GM23338 (cell line): ENCODE data around the gene SMIM7. TPM values are rescaled to one million over a fixed set of nuclear protein-coding genes. Genes with fewer than 3 reads are reported as not detected.

Source experiments
- ATAC-seq: fragments of 200-7000 bp; cut with Tn5 transposase; 3 replicates; pipeline ENCODE4 v1.9.1; 2020
- DNase-seq: peaks from one replicate; pipeline ENCODE4 v3.0.0-alpha.2; 2015; ENCODE audit warnings: low spot score
- H2AFZ ChIP-seq: fragments of 200-600 bp; sonication (generic); 2 replicates; pipeline ENCODE4 v1.8.0; 2016; ENCODE audit warnings: antibody characterized with exemption, mild to moderate bottlenecking, moderate library complexity
- H3F3A ChIP-seq: fragments of 200-600 bp; sonication (generic); replicated peaks from 2 replicates; pipeline ENCODE4 v1.8.0; 2017; ENCODE audit warnings: antibody characterized with exemption, mixed run types, low read depth
- H3K27ac ChIP-seq: fragments of 200-600 bp; sonication (generic); 2 replicates; pipeline ENCODE4 v1.6.1; 2016; ENCODE audit warnings: low read depth
- H3K27me3 ChIP-seq: fragments of 200-600 bp; sonication (generic); 2 replicates; pipeline ENCODE4 v1.8.0; 2016; ENCODE audit warnings: mild to moderate bottlenecking, mixed run types, moderate library complexity; ENCODE audit not compliant: insufficient read depth
- H3K36me3 ChIP-seq: fragments of 200-600 bp; sonication (generic); 2 replicates; pipeline ENCODE4 v1.8.0; 2016; ENCODE audit warnings: mild to moderate bottlenecking; ENCODE audit not compliant: insufficient read depth
- H3K4me1 ChIP-seq: fragments of 200-600 bp; sonication (generic); 2 replicates; pipeline ENCODE4 v1.8.0; 2016; ENCODE audit warnings: mild to moderate bottlenecking, moderate library complexity; ENCODE audit not compliant: insufficient read depth
- H3K4me2 ChIP-seq: fragments of 200-600 bp; sonication (generic); 2 replicates; pipeline ENCODE4 v1.7.1; 2017; ENCODE audit warnings: mixed run types
- H3K4me3 ChIP-seq: fragments of 200-600 bp; sonication (generic); 2 replicates; pipeline ENCODE4 v1.6.1; 2016; ENCODE audit warnings: mixed run types
- H3K79me2 ChIP-seq: fragments of 200-600 bp; sonication (generic); replicated peaks from 2 replicates; pipeline ENCODE4 v1.8.0; 2017; ENCODE audit warnings: mild to moderate bottlenecking; ENCODE audit not compliant: insufficient read depth
- H3K9me2 ChIP-seq: fragments of 200-600 bp; sonication (generic); 2 replicates; pipeline ENCODE4 v1.8.0; 2017; ENCODE audit not compliant: insufficient read depth
- H4K20me1 ChIP-seq: fragments of 200-600 bp; sonication (generic); replicated peaks from 2 replicates; pipeline ENCODE4 v1.8.0; 2017; ENCODE audit warnings: mild to moderate bottlenecking; ENCODE audit not compliant: insufficient read depth
- H3K27ac Mint-ChIP-seq: 2 replicates; pipeline ENCODE4 v1.8.0; 2020; ENCODE audit warnings: inconsistent platforms, mild to moderate bottlenecking, moderate library complexity, mixed read lengths
- H3K27me3 Mint-ChIP-seq: 3 replicates; pipeline ENCODE4 v1.8.0; 2022; ENCODE audit warnings: low read depth, mild to moderate bottlenecking, moderate library complexity, mixed read lengths, inconsistent platforms; ENCODE audit not compliant: insufficient read depth, poor library complexity
- H3K36me3 Mint-ChIP-seq: 3 replicates; pipeline ENCODE4 v1.8.0; 2021; ENCODE audit warnings: low read depth, mild to moderate bottlenecking, inconsistent platforms, moderate library complexity, mixed read lengths
- H3K4me1 Mint-ChIP-seq: 3 replicates; pipeline ENCODE4 v1.8.0; 2020; ENCODE audit warnings: mild to moderate bottlenecking, inconsistent platforms, mixed read lengths
- H3K4me3 Mint-ChIP-seq: 3 replicates; pipeline ENCODE4 v1.8.0; 2021; ENCODE audit warnings: moderate library complexity, mild to moderate bottlenecking, inconsistent platforms, mixed read lengths
- H3K9me3 Mint-ChIP-seq: 3 replicates; pipeline ENCODE4 v1.8.0; 2020; ENCODE audit warnings: moderate library complexity, mild to moderate bottlenecking, inconsistent platforms, mixed read lengths
- CREB1 ChIP-seq: fragments of 250-450 bp; sonication (Bioruptor Pico); IDR thresholded peaks from 2 replicates; pipeline ENCODE4 v1.5.0; 2020; ENCODE audit warnings: low read depth, mild to moderate bottlenecking, moderate library complexity
- ETS1 ChIP-seq: IDR thresholded peaks from 2 replicates; pipeline ENCODE4 v1.6.1; 2016; ENCODE audit warnings: antibody characterized with exemption
- EZH2 ChIP-seq: fragments of 200-600 bp; sonication (generic); IDR thresholded peaks from one replicate; pipeline ENCODE4 v1.8.0; 2017; ENCODE audit warnings: antibody characterized with exemption, mild to moderate bottlenecking, low read depth; ENCODE audit not compliant: unreplicated experiment
- NANOG ChIP-seq: IDR thresholded peaks from 2 replicates; pipeline ENCODE4 v1.6.1; 2016; ENCODE audit warnings: antibody characterized with exemption, borderline replicate concordance
- POLR2AphosphoS5 ChIP-seq: IDR thresholded peaks from 2 replicates; pipeline ENCODE4 v1.6.1; 2016; ENCODE audit warnings: antibody characterized with exemption, low read depth
- ZNF114 ChIP-seq: fragments of 250-450 bp; sonication (Bioruptor Pico); IDR thresholded peaks from 2 replicates; pipeline ENCODE4 v1.5.0; 2020; ENCODE audit warnings: mild to moderate bottlenecking, moderate library complexity
- ZNF331 ChIP-seq: fragments of 250-450 bp; sonication (Bioruptor Pico); IDR thresholded peaks from 2 replicates; pipeline ENCODE4 v1.5.0; 2020; ENCODE audit warnings: low read depth, mild to moderate bottlenecking, moderate library complexity
- polyA plus RNA-seq: library from polyadenylated mRNA; unstranded; fragments of >200 nt; fragmentation: Nextera tagmentation; extraction: Ambion mirVana; gene quantifications from 2 replicates; pipeline ENCODE4 v1.2.1, GENCODE V29; 2016
- total RNA-seq: library from RNA; depleted of rRNA; stranded (reverse); fragments of >200 nt; shearing (Covaris generic); gene quantifications from 2 replicates; pipeline ENCODE4 v1.2.3, GENCODE V29; 2014
- TF ChIP-seq, protein P1 (sequence below), 2 experiments: fragments of 200-600 bp in 1 of 2; sonication (generic) in 1 of 2; conservative IDR thresholded peaks; 2 replicates each; pipeline versions ENCODE4 v1.5.1 to v1.6.1; 2016 to 2017; ENCODE audit warnings: antibody characterized with exemption in 2 of 2, low read depth in 2 of 2, mild to moderate bottlenecking in 2 of 2, moderate library complexity in 1 of 2

The SMIM7 gene
- total and polyA plus RNA-seq, 2 experiments from 2014 or later, result 81.7 to 84.5 TPM

DNA sequence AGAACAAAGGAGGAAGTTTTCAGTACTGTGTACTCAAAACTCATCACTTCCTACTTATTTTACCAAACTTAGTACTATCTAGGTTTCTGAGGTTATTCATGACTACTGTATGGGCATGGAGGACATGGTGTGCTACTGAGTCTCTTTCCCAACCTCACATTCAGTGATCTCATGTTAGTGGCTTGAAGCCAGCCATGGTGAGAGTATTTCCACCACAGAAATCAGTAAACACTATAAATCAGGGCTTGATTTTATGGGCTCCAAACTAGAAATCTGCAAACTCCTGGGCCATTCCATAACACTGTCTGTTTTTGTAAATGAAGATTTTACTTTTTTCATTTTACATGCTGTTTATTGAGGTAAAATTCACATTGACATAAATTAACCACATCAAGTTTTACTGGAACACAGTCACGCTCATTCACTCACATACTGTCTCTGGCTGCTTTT lies 51.6 kb downstream of the SMIM7 start (continued):
- TF ChIP-seq ETS1, result no peak

DNA sequence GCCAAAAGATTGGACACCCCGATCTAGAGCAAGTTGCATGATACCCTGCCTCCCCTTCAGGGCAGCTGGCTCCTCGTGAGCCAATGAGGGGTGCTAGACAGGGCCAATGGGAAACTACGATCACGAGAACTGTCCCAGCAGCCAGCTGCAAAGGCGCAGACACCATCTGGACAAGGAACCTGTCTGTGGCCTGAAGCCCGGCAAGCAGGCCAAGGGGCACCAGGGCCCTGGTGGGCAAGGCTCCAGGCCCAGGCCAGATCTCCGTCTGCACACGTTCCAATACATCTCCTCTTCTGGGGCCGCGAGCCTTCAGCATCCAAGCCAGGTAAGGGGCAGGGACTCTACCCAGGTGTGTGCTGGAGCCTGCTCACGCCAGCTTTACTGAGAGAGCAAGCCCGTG lies 52.1 kb downstream of the SMIM7 start:
- Histone ChIP-seq H3K4me3 (no peak overlapping the region), H3F3A (no peaks in the 10 kb centered on the region), H3K9me2 (no peaks in the 10 kb centered on the region), H3K27me3 (no peaks in the 10 kb centered on the region), H4K20me1 (peaks cover 51% of the 10 kb centered on the region), H3K4me1 (no peaks in the 10 kb centered on the region), H3K4me2 (no peak overlapping the region), H2AFZ (no peak overlapping the region), H3K27ac (0 out of 2 replicates have a peak overlapping the region, but pooled peaks have one; percentile 39), H3K79me2 (peaks cover 98% of the 10 kb centered on the region), H3K36me3 (no peaks in the 10 kb centered on the region)
- DNase-seq, result no peak
- no peak for TF ChIP-seq ZNF114 (CRISPR knock-in tag)
- TF ChIP-seq EZH2, result no peak
- TF ChIP-seq NANOG, result no peak
- TF ChIP-seq CREB1 (CRISPR knock-in tag), result no peak
- no peak for TF ChIP-seq POLR2AphosphoS5
- TF ChIP-seq ZNF331, result no peak
- Mint-ChIP-seq H3K9me3 (no peaks in the 10 kb centered on the region; the same call in 2 of the 3 replicates), H3K4me1 (no peaks in the 10 kb centered on the region), H3K27me3 (no peaks in the 10 kb centered on the region), H3K27ac (no peak overlapping the region), H3K4me3 (no peak overlapping the region), H3K36me3 (no peaks in the 10 kb centered on the region)
- ATAC-seq, result no peak; the same call in 1 of the 3 replicates

- H3K9me2 ChIP-seq, result no peaks in the 10 kb centered on the region
- TF ChIP-seq, protein P1, sequence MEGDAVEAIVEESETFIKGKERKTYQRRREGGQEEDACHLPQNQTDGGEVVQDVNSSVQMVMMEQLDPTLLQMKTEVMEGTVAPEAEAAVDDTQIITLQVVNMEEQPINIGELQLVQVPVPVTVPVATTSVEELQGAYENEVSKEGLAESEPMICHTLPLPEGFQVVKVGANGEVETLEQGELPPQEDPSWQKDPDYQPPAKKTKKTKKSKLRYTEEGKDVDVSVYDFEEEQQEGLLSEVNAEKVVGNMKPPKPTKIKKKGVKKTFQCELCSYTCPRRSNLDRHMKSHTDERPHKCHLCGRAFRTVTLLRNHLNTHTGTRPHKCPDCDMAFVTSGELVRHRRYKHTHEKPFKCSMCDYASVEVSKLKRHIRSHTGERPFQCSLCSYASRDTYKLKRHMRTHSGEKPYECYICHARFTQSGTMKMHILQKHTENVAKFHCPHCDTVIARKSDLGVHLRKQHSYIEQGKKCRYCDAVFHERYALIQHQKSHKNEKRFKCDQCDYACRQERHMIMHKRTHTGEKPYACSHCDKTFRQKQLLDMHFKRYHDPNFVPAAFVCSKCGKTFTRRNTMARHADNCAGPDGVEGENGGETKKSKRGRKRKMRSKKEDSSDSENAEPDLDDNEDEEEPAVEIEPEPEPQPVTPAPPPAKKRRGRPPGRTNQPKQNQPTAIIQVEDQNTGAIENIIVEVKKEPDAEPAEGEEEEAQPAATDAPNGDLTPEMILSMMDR (conservative IDR thresholded peaks at IDR 0.05; ENCODE audit: low read depth in 2 of 2), result 0 out of 4 replicates have a peak, but pooled peaks of 1 of the 2 experiments have one; percentile 4
- no peak for TF ChIP-seq NANOG
- H2AFZ ChIP-seq, result no peak overlapping the region
- Mint-ChIP-seq H3K27me3 (peaks cover 2% of the 10 kb centered on the region), H3K4me3 (no peak overlapping the region), H3K4me1 (no peaks in the 10 kb centered on the region), H3K36me3 (no peaks in the 10 kb centered on the region), H3K27ac (no peak overlapping the region; the same call in 1 of the 2 replicates), H3K9me3 (no peaks in the 10 kb centered on the region; the same call in 2 of the 3 replicates)
- H3F3A ChIP-seq, result no peaks in the 10 kb centered on the region
- H3K4me1 ChIP-seq, result no peaks in the 10 kb centered on the region
- H4K20me1 ChIP-seq, result peaks cover 58% of the 10 kb centered on the region
- H3K27me3 ChIP-seq, result no peaks in the 10 kb centered on the region
- H3K79me2 ChIP-seq, result peaks cover 96% of the 10 kb centered on the region
- no peak for DNase-seq
- no peak overlapping the region for H3K27ac ChIP-seq
- no peak overlapping the region for H3K4me2 ChIP-seq
- no peaks in the 10 kb centered on the region for H3K36me3 ChIP-seq
- peak; percentile 39 for ATAC-seq
- no peak overlapping the region for H3K4me3 ChIP-seq
These were observed 54.4 kb downstream of the SMIM7 start for GRCh38 chr19:16605553-16605994.
